AG04450 (cell line): ENCODE results near the gene FAM131A. TPM values are rescaled to one million over a fixed set of nuclear protein-coding genes. Genes with fewer than 3 reads are reported as not detected.

Source experiments
- CTCF ChIA-PET: fragments of 300-600, 350-600 bp; formaldehyde crosslinking; extraction: SDS; loops from one replicate; lab custom pipeline; 2022; ENCODE audit warnings: antibody characterized with exemption, inconsistent platforms; lab: Charles Lee
- POLR2A ChIA-PET: fragments of 350-600 bp; formaldehyde crosslinking; extraction: SDS; loops from one replicate; lab custom pipeline; 2021; ENCODE audit warnings: antibody characterized with exemption, inconsistent platforms; lab: Yijun Ruan, JAX
- DNase-seq: peaks from one replicate; pipeline ENCODE4 v3.0.0-alpha.2; 2011; ENCODE audit warnings: low read depth, low spot score
- H3K27ac ChIP-seq: one replicate; pipeline ENCODE4 v1.5.1; 2012; ENCODE audit warnings: low read depth, low read length, control low read depth
- H3K27me3 ChIP-seq: one replicate; pipeline ENCODE4 v1.6.0; 2012; ENCODE audit warnings: low read length; ENCODE audit not compliant: control insufficient read depth, insufficient read depth
- H3K4me3 ChIP-seq: 2 replicates; pipeline ENCODE4 v1.5.1; 2011; ENCODE audit warnings: mild to moderate bottlenecking, low read depth, low read length, control low read depth
- H3K9me3 ChIP-seq: 2 replicates; pipeline ENCODE4 v1.5.1; 2012; ENCODE audit warnings: low read length; ENCODE audit not compliant: control insufficient read depth, insufficient read depth
- CTCF ChIP-seq: IDR thresholded peaks from 2 replicates; pipeline ENCODE4 v1.5.1; 2011; ENCODE audit warnings: low read depth, low read length, control low read depth, inconsistent platforms
- polyA plus RNA-seq: library from polyadenylated mRNA; depleted of rRNA; stranded (reverse); fragments of >200 nt; gene quantifications from 2 replicates; pipeline ENCODE4 v1.2.3, GENCODE V29; 2011

Gene FAM131A
- polyA plus RNA-seq, 1 experiment, result 8.5 TPM

DNA sequence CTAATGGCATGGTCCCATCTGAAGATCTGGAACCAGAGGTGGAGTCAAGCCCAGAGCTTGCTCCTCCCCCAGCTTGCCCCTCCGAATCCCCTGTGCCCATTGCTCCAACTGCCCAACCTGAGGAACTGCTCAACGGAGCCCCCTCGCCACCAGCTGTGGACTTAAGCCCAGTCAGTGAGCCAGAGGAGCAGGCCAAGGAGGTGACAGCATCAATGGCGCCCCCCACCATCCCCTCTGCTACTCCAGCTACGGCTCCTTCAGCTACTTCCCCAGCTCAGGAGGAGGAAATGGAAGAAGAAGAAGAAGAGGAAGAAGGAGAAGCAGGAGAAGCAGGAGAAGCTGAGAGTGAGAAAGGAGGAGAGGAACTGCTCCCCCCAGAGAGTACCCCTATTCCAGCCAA lies 15.7 kb upstream of the FAM131A start:
- CTCF ChIA-PET, result no interaction called here
- Histone ChIP-seq H3K27ac (no peak overlapping the region), H3K9me3 (no peaks in the 10 kb centered on the region), H3K4me3 (no peak overlapping the region), H3K27me3 (no peaks in the 10 kb centered on the region)
- DNase-seq, result no peak
- TF ChIP-seq CTCF, result no peak
- POLR2A ChIA-PET, result interaction anchor here (1.2 kb wide), 1 partner anchor 8 kb away, joined by 3 read pairs; no protein-coding TSS in a partner anchor

- POLR2A ChIA-PET, result no interaction called here
- H3K27ac ChIP-seq, result no peak overlapping the region
These were observed 14.5 kb upstream of the FAM131A start for GRCh38 chr3:184322731-184323487.

GRCh38 chr3:184323696-184324095 lies 13.7 kb upstream of the FAM131A start:
- ChIA-PET POLR2A (no interaction called here), CTCF (no interaction called here)
- TF ChIP-seq CTCF, result no peak
- Histone ChIP-seq H3K27me3 (no peaks in the 10 kb centered on the region), H3K4me3 (no peak overlapping the region), H3K27ac (no peak overlapping the region), H3K9me3 (no peaks in the 10 kb centered on the region; the same call in 1 of the 2 replicates)
- DNase-seq, result no peak

More at GRCh38 chr3:184322731-184323487, 14.5 kb upstream of the FAM131A start:
- no peak for DNase-seq
- no peak overlapping the region for H3K4me3 ChIP-seq
- CTCF ChIA-PET, result no interaction called here
- no peaks in the 10 kb centered on the region; the same call in 1 of the 2 replicates for H3K9me3 ChIP-seq
- H3K27me3 ChIP-seq, result no peaks in the 10 kb centered on the region
- no peak for TF ChIP-seq CTCF

GRCh38 chr3:184325269-184325668 lies 12.1 kb upstream of the FAM131A start:
- POLR2A ChIA-PET, result no interaction called here
- CTCF ChIA-PET, result no interaction called here
- H3K27me3 ChIP-seq, result no peaks in the 10 kb centered on the region
- H3K27ac ChIP-seq, result no peak overlapping the region
- no peak overlapping the region for H3K4me3 ChIP-seq
- no peak for DNase-seq
- TF ChIP-seq CTCF, result no peak
- no peaks in the 10 kb centered on the region; the same call in 1 of the 2 replicates for H3K9me3 ChIP-seq

GRCh38 chr3:184325715-184326369 lies 11.6 kb upstream of the FAM131A start:
- no peak for DNase-seq
- H3K27me3 ChIP-seq, result no peaks in the 10 kb centered on the region
- no peak overlapping the region for H3K27ac ChIP-seq
- ChIA-PET CTCF (no interaction called here), POLR2A (interaction anchor here (0.9 kb wide), 1 partner anchor 11 kb away, joined by 3 read pairs; no protein-coding TSS in a partner anchor)
- no peaks in the 10 kb centered on the region; the same call in 1 of the 2 replicates for H3K9me3 ChIP-seq
- TF ChIP-seq CTCF, result no peak
- no peak overlapping the region for H3K4me3 ChIP-seq
